Adrenal gland (tissue), 12 donors: ENCODE results near the gene APLP2. TPM values are rescaled to one million over a fixed set of nuclear protein-coding genes. Genes with fewer than 3 reads are reported as not detected.

Experiments
- DNase-seq, 7 donors: peaks; one replicate each; pipeline ENCODE4 v3.0.0-alpha.2; 2019 to 2020
- H3K27ac ChIP-seq, 5 donors: fragments of 200-600 bp; sonication (generic) in 4 of 5; 1 replicate in 3 of 5; 2 replicates in 2 of 5; pipeline versions ENCODE4 v1.5.1 to v1.8.0; 2016 to 2020; ENCODE audit warnings: mild to moderate bottlenecking in 1 of 5
- H3K27me3 ChIP-seq: fragments of 200-600 bp; 2 replicates; pipeline ENCODE4 v1.8.0; 2021
- H3K36me3 ChIP-seq, 2 donors: fragments of 200-600 bp; replicated peaks in 1 of 2; 1 replicate in 1 of 2; 2 replicates in 1 of 2; pipeline versions ENCODE4 v1.5.1 to v1.8.0; 2018 to 2022
- H3K4me1 ChIP-seq, 2 donors: fragments of 200-600 bp; replicated peaks in 1 of 2; 1 replicate in 1 of 2; 2 replicates in 1 of 2; pipeline versions ENCODE4 v1.5.1 to v1.8.0; 2018 to 2021
- H3K4me3 ChIP-seq, 4 donors: fragments of 200-600 bp; sonication (generic) in 3 of 4; one replicate each; pipeline ENCODE4 v1.5.1; 2016 to 2018
- H3K9me3 ChIP-seq, 3 donors: fragments of 200-600 bp; sonication (generic) in 1 of 3; replicated peaks in 1 of 3; 1 replicate in 2 of 3; 2 replicates in 1 of 3; pipeline versions ENCODE4 v1.5.1 to v1.8.0; 2016 to 2021
- POLR2A ChIP-seq, 2 donors: fragments of 450-650 bp; IDR thresholded peaks; one replicate each; pipeline ENCODE4 v1.6.1; 2017; ENCODE audit warnings: antibody characterized with exemption in 2 of 2, mild to moderate bottlenecking in 2 of 2, moderate library complexity in 1 of 2
- WGBS, 4 donors: extraction: QIAGEN DNeasy Blood & Tissue Kit in 2 of 4; methylation state at CpG; one replicate each; pipeline versions ENCODE4 v1.1.5 to v1.1.7; 2013 to 2017; 5-methylcytosine and 5-hydroxymethylcytosine counted together
- intact Hi-C, 2 donors: fragments of 100-400 bp; cut with DNase I; formaldehyde crosslinking; loops; one replicate each; pipeline versions ENCODE4 v1.14.1 to v1.15.0; 2022 to 2023
- polyA plus RNA-seq, 3 donors: library from polyadenylated mRNA; stranded (reverse); fragments of 200-250 nt in 2 of 3; fragments of 350-450 nt in 1 of 3; fragmentation: Illumina TruSeq in 1 of 3; extraction: RNeasy Lipid Tissue Mini Kit (QIAGEN cat#74804) in 1 of 3; gene quantifications; one replicate each; pipeline ENCODE4 v1.2.3, GENCODE V29; 2013 to 2014
- total RNA-seq, 9 donors: library from RNA; depleted of rRNA in 4 of 9; stranded (reverse); fragments of >200 nt in 4 of 9; fragments of 120-200 nt in 1 of 9; fragmentation: NEBNext Ultra II Directional in 1 of 9; extraction: Animal tissue kit (Norgen Biotek cat#: 25700) in 1 of 9; gene quantifications; one replicate each; pipeline versions ENCODE4 v1.1.0 to v1.2.4, GENCODE V29; 2013 to 2023
- TF ChIP-seq, protein P1 (sequence below), 6 experiments: fragments of 450-650 bp in 4 of 6; fragments of 200-600 bp in 2 of 6; sonication (generic) in 1 of 6; IDR thresholded peaks; 1 replicate in 5 of 6; 2 replicates in 1 of 6; pipeline versions ENCODE4 v1.5.1 to v1.8.0; 2016 to 2021; ENCODE audit warnings: antibody characterized with exemption in 6 of 6, mild to moderate bottlenecking in 2 of 6, moderate library complexity in 1 of 6
- donor health status: healthy with polysubstance abuse.
- donor health status: Bipolar disorder and iron deficiency.
- donor health status: DM: yes; HTN: yes; CAD: no.
- donor health status: DM: no; HTN: no; CAD: no.
- donor health status: DM: no; HTN: no; CAD: no.
- donor health status: DM: yes; HTN: yes; CAD: no.

APLP2 gene
- total and polyA plus RNA-seq, 12 donors: 85.0 to 374 (median 273) TPM

DNA sequence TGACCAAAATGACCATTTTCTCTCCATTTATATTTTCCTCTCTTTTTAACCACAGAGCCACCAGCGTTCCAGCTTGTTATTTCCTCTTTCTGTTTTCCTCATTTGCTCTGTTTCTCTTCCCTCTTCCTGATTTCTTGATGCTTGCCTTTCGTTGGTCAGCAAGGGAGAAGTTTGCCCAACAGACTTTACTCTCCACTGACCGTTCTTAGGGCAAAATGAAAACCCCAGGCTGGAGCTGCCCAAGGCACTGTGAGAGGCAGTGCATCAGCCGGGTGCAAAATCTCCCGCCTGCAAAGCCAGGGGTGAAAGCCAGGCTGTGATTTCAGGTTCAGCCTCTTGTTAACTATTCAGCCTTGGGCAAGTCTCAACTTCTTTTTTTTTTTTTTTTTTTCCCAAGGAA is 26.1 kb upstream of the APLP2 start:
- Histone ChIP-seq H3K36me3 (no peaks in the 10 kb centered on the region), H3K27ac (no peak overlapping the region), H3K4me1 (no peaks in the 10 kb centered on the region), H3K9me3 (no peaks in the 10 kb centered on the region), H3K4me3 (no peak overlapping the region), H3K27me3 (no peaks in the 10 kb centered on the region)
- intact Hi-C loops: no loop called here
- 59 to 68% (median 63%) methylated on average over 5 of the region's 5 CpGs for WGBS, 4 donors
- no peak for TF ChIP-seq POLR2A (IDR thresholded peaks at IDR 0.05)
- TF ChIP-seq, protein P1, sequence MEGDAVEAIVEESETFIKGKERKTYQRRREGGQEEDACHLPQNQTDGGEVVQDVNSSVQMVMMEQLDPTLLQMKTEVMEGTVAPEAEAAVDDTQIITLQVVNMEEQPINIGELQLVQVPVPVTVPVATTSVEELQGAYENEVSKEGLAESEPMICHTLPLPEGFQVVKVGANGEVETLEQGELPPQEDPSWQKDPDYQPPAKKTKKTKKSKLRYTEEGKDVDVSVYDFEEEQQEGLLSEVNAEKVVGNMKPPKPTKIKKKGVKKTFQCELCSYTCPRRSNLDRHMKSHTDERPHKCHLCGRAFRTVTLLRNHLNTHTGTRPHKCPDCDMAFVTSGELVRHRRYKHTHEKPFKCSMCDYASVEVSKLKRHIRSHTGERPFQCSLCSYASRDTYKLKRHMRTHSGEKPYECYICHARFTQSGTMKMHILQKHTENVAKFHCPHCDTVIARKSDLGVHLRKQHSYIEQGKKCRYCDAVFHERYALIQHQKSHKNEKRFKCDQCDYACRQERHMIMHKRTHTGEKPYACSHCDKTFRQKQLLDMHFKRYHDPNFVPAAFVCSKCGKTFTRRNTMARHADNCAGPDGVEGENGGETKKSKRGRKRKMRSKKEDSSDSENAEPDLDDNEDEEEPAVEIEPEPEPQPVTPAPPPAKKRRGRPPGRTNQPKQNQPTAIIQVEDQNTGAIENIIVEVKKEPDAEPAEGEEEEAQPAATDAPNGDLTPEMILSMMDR (IDR thresholded peaks at IDR 0.05): no peak
- DNase-seq: peak in 1 of 7 donors; percentile 23

DNA sequence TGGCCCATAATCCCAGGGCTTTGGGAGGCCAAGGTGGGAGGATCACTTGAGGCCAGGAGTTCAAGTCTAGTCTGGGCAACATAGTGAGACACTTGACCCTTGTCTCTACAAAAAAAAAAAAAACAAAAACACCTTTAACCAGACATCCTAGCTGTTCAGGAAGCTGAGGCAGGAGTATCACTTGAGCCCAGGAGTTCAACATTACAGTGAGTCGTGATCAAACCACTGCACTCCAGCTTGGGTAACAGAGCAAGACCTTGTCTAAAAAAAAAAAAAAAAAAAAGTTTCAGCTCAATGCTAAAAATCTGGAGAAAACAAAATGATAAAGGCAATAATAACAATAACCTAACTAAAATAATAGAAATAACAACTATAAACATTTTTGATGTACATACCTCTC is 22.6 kb upstream of the APLP2 start:
- H3K4me3 ChIP-seq: no peak overlapping the region
- no peaks in the 10 kb centered on the region for H3K27me3 ChIP-seq
- H3K27ac ChIP-seq: no peak overlapping the region
- H3K36me3 ChIP-seq: no peaks in the 10 kb centered on the region
- TF ChIP-seq, protein P1 (IDR thresholded peaks at IDR 0.05): no peak
- no peak for TF ChIP-seq POLR2A (IDR thresholded peaks at IDR 0.05)
- WGBS, 4 donors: 63 to 90% (median 75%) methylated on average over 1 of the region's 1 CpG
- H3K4me1 ChIP-seq: peaks cover 0 to 6% of the 10 kb centered on the region in 2 donors
- H3K9me3 ChIP-seq: no peaks in the 10 kb centered on the region
- no peak for DNase-seq
- intact Hi-C loops: no loop called here

DNA sequence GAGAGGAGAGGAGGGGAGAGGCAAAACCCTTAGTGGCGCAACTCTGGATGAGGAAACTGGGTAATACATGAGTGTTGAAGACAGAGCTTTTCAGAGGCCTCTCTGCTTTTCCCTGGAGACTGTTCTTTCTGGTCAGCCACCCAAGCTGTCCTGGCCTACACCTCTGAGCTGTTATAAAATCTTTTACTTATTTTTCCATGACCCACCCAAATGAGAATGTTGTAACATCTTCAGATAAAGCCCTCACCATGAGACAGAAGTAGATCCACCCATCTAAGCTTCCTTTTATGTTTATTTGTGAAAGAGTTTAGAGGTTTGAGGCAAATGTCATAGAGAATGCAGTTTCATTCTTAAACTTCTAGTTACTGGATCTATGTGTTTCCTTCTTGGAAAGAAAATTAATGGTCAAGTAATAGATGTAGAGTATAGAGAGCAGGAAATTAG is 20.3 kb upstream of the APLP2 start:
- TF ChIP-seq, protein P1 (IDR thresholded peaks at IDR 0.05): no peak
- intact Hi-C loops: no loop called here
- DNase-seq: no peak
- H3K27me3 ChIP-seq: no peaks in the 10 kb centered on the region
- no peaks in the 10 kb centered on the region for H3K9me3 ChIP-seq
- H3K4me1 ChIP-seq: peaks cover 0 to 6% of the 10 kb centered on the region in 2 donors
- H3K4me3 ChIP-seq: no peak overlapping the region
- H3K36me3 ChIP-seq: no peaks in the 10 kb centered on the region
- 75 to 100% (median 90%) methylated on average over 1 of the region's 1 CpG for WGBS, 4 donors
- no peak overlapping the region for H3K27ac ChIP-seq

DNA sequence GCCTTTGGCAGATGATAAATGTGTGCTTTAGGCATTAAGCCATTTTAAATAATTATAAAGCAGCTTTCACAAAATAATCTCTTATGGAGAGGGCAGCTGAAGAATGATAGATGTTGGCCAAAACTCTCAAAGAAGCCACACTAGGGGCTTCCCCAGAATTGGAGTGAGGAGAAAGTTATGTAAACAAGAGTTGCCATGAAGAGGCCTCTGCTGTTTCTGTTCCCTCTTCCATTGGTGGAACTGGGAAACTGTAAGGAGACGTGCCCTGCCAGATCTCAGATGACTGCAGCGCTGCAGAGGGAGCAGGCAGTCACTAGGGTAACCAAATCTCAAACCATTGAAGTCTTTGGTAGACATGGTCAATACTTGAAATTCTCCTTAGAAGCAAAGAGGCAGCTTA is 19.4 kb upstream of the APLP2 start:
- intact Hi-C loops: no loop called here

More for the DNA sequence above, 19.4 kb upstream of the APLP2 start:
- peak in 1 of 7 donors; percentile 10 for DNase-seq
- Histone ChIP-seq H3K27me3 (no peaks in the 10 kb centered on the region), H3K27ac (peak overlapping the region in 1 of 5 donors; percentile 0), H3K4me3 (no peak overlapping the region), H3K36me3 (no peaks in the 10 kb centered on the region), H3K4me1 (peaks cover 0 to 6% of the 10 kb centered on the region in 2 donors), H3K9me3 (no peaks in the 10 kb centered on the region)
- WGBS, 4 donors: 44 to 65% (median 64%) methylated on average over 2 of the region's 2 CpGs
- TF ChIP-seq, protein P1 (IDR thresholded peaks at IDR 0.05): no peak
- TF ChIP-seq POLR2A (IDR thresholded peaks at IDR 0.05): no peak
